ENCODE measurements around the gene ARHGAP40. TPM values are rescaled to one million over a fixed set of nuclear protein-coding genes. Genes with fewer than 3 reads are reported as not detected.

ARHGAP40 gene
- total RNA-seq, 2 donors from 2014 or later: not detected

DNA sequence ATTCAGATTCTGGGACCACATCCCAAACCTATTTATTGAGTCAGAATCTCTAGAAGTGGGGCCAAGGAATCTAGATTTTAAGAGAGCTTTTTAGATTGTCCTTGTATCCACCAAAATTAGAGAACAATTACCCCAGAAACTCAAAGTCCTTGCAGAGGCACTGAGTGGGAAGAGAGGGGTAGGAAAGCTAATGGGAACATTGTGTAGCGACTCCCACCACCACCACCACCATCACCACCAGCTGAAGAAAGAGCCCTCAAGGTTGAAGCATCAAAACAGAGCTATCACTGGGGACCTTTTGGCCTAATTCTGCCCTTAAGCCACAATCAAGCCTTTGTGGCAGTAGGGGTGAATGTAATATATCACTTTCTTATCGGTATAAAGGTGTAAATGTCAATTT lies 83.7 kb downstream of the ARHGAP40 start:
- Mint-ChIP-seq H3K4me1 (no peaks in the 10 kb centered on the region), H3K36me3 (ENCODE audit: low read depth) (no peaks in the 10 kb centered on the region), H3K27me3 (peaks cover 68% of the 10 kb centered on the region), H3K27ac (no peak overlapping the region), H3K4me3 (no peak overlapping the region), H3K9me3 (peaks cover 7% of the 10 kb centered on the region)
- ATAC-seq (replicated peaks): no peak

DNA sequence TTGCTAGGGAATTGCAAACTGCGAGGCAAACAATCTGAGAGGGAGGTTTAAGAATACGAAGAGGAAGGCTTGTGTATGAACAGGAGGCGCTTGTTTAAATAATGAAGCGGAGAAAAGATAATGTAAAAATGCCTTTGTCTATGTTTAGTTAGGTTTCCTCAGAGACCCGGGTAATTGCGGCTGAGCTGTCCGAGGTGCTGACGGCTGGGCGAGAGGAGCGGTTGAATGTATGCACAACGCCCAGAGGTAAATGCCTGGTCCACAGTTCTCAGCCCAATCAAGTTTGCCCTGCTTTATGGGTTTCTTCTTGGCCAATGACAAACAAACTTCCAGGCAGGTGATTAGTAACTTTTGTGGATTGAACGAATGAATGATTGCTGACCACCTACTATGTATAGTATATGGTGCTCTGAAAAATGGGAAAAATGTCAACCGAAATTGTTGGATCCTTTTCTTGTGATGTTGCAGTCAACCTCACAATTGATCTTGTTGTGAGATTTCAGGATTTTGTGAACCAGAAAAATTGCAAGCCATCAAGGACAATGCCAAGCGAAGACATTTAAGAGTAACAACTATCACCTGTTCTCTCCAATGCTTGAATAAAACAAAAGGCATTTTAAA lies 84.4 kb downstream of the ARHGAP40 start:
- Mint-ChIP-seq H3K27ac (no peak overlapping the region), H3K36me3 (ENCODE audit: low read depth) (no peaks in the 10 kb centered on the region), H3K4me1 (no peaks in the 10 kb centered on the region), H3K27me3 (peaks cover 66% of the 10 kb centered on the region), H3K9me3 (peaks cover 4% of the 10 kb centered on the region), H3K4me3 (no peak overlapping the region)
- ATAC-seq (replicated peaks): no peak

DNA sequence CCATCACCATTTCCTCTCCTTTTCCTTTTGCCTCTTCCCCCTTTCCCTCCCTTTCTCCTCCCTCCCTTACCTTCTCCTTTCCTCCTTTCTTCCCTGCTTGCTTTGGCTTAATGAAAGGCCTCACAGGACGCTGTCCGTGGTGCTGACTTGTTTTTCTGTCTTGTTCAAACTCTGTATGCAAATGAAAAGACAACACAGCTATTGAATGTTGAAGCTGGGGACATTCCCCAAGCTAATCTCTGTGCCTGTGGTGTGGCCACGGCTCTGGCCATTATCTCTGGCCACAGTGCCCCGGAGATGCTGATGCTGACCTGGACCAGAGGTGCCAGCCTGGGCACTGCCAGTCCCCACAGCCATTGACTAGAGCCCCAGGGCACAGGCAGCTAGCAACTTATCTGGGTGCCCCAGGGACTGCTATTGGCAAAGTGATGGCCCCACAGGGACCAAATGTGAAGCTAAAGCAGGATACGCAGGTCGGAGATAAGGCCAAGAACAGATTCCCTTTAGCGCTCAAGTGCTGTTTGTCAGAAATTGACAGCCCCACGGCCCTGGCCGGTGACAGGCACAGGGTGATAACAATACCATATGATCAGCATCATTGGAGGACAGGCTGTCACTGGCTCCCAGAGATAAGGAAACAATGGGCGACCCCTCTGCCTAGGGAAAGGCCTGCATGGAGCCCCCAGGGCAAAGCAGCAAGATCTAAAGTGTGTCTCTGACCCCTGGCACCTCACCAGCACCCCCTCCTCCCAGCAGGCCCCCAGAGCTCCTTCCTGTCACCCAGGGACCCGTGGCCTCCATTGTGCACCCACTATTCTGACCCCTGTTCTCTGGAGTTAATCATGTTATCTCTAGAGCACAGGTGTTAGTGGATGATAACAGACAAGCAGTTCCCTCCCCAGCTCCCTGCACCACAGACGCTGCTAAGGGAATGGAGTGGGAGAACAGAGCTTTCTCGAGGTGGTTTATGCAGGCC lies 91.1 kb downstream of the ARHGAP40 start:
- no peak for ATAC-seq (replicated peaks)
- H3K27me3 Mint-ChIP-seq: peaks cover 33% of the 10 kb centered on the region
- no peaks in the 10 kb centered on the region for H3K36me3 Mint-ChIP-seq (ENCODE audit: low read depth)

DNA sequence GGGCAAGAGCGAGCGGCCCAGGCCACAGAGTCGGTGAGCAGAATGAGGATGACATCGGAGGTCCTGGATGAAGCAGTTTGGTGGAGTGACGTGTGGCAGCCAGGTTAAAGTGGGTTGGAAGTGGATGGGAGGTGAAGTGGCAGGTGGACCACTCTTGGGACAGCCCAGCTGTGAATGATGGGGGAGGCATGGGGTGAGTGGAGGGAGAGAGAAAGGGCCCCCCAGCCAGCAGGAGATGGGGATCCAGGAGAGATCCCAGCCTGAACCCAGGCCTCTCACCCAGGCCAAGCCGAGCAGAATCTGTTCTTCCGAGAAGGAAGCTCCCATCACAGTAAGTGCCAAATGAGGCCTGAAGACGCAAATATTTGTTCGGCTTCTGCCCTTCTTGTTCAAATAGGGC lies 95.7 kb downstream of the ARHGAP40 start:
- H3K27ac Mint-ChIP-seq: no peak overlapping the region
- peaks cover 15% of the 10 kb centered on the region for H3K27me3 Mint-ChIP-seq
- peaks cover 8% of the 10 kb centered on the region for H3K9me3 Mint-ChIP-seq
- H3K36me3 Mint-ChIP-seq (ENCODE audit: low read depth): no peaks in the 10 kb centered on the region
- no peak for ATAC-seq (replicated peaks)
- H3K4me3 Mint-ChIP-seq: no peak overlapping the region
- no peaks in the 10 kb centered on the region for H3K4me1 Mint-ChIP-seq

More for the DNA sequence above, 91.1 kb downstream of the ARHGAP40 start:
- peaks cover 10% of the 10 kb centered on the region for H3K9me3 Mint-ChIP-seq
- H3K4me3 Mint-ChIP-seq: no peak overlapping the region
- H3K27ac Mint-ChIP-seq: no peak overlapping the region
- no peaks in the 10 kb centered on the region for H3K4me1 Mint-ChIP-seq

DNA sequence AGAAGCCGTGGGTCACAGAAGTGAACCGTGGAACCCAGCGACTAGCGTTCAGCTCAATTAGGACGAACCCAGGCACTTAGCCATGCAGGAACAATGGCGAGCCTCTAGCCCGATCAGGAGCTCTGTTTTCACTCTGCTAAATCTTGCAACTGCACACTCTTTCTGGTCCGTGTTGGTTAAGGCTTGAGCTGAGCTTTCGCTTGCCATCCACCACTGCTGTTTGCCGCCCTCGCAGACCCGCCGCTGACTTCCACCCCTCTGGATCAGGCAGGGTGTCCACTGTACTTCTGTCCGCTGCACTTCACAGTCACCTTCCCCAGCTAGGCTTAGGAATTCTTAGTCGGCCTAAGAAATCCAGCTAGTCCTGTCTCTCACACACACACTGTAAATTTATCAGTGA lies 96.9 kb downstream of the ARHGAP40 start:
- Mint-ChIP-seq H3K36me3 (ENCODE audit: low read depth) (no peaks in the 10 kb centered on the region), H3K4me1 (no peaks in the 10 kb centered on the region), H3K27me3 (peaks cover 19% of the 10 kb centered on the region), H3K4me3 (no peak overlapping the region), H3K9me3 (peaks cover 5% of the 10 kb centered on the region), H3K27ac (no peak overlapping the region)
- no peak for ATAC-seq (replicated peaks)

DNA sequence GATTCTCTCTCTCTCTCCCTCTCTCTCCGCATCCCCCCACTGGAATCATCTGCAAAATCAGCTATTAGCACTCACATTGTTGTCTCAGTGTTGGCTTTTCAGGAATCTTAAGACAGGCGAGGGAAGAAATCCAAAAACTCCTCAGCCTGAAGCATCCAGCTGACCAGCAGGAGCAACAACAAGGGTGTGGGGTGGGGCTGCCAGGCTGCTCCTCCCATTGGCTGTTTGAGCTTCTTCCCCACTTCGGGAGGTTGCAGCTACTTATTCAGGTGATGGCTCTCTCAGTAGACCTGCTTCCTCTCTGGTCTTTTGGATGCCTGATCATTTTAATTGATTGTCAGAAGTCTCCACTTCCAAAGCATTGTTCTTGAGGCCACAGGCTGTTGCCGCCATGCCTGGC lies 98.5 kb downstream of the ARHGAP40 start:
- Mint-ChIP-seq H3K27ac (no peak overlapping the region), H3K27me3 (peaks cover 23% of the 10 kb centered on the region), H3K36me3 (ENCODE audit: low read depth) (no peaks in the 10 kb centered on the region), H3K9me3 (no peaks in the 10 kb centered on the region), H3K4me1 (no peaks in the 10 kb centered on the region), H3K4me3 (no peak overlapping the region)
- no peak for ATAC-seq (replicated peaks)

Other genes with a start within 250 kb of the ARHGAP40 start
- gene SNHG17, start 166.5 kb upstream of the ARHGAP40 start, total RNA-seq: 100 to 1,000 TPM in 1 of 2 donors, 10 to 100 TPM in 1; 60.5 to 142 TPM
- 10 to 100 TPM; 24.8 to 30.1 TPM for gene RALGAPB, start 129.0 kb upstream of the ARHGAP40 start, total RNA-seq
- gene ADIG, start 20.6 kb upstream of the ARHGAP40 start, total RNA-seq: not detected
- under 1 TPM in 1 of 2 donors, not detected in 1; 0.11 TPM for gene SLC32A1, start 122.7 kb downstream of the ARHGAP40 start, total RNA-seq
- gene ACTR5, start 146.7 kb downstream of the ARHGAP40 start, total RNA-seq: 10 to 100 TPM in 1 of 2 donors, 1 to 10 TPM in 1; 9.9 to 10.4 TPM
- 10 to 100 TPM; 77.2 to 79.5 TPM for gene PPP1R16B, start 203.9 kb downstream of the ARHGAP40 start, total RNA-seq

Measured in activated T-helper 17 cell treated with anti-CD3 and anti-CD28 coated beads, Interleukin-2, amount 50 U/mL, for 72 hours (primary cell).